ENCODE data around the gene ACE2.
"Not testable (repeated sequence)": the region's sequence is repeated elsewhere in the genome, so short reads cannot be mapped to it uniquely, and the experiment has no call there.

Gene ACE2

DNA sequence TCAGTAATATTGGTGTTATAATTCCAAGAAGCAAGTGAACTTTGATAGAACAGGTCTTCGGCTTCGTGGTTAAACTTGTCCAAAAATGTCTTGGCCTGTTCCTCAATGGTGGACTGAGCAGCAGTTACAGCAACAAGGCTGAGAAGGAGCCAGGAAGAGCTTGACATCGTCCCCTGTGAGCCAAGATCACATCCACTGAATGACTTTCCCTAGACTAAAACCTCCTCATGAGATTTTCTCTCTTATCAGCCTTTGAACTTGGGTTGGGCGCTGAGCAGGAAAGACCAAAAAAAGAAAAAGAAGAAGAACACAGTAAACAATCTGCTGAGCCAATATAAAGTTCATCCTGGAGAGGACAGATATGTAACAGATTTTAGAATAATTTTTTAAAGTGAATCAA is at the start of gene ACE2:
Gene ACE2 (minus strand): TSS at position 216 of the 400 bp plus-strand sequence. CDS start 49 bp downstream, at position 167.
- TF ChIP-seq, protein P1, sequence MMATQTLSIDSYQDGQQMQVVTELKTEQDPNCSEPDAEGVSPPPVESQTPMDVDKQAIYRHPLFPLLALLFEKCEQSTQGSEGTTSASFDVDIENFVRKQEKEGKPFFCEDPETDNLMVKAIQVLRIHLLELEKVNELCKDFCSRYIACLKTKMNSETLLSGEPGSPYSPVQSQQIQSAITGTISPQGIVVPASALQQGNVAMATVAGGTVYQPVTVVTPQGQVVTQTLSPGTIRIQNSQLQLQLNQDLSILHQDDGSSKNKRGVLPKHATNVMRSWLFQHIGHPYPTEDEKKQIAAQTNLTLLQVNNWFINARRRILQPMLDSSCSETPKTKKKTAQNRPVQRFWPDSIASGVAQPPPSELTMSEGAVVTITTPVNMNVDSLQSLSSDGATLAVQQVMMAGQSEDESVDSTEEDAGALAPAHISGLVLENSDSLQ (IDR thresholded peaks at IDR 0.05), result no peak
- no peak for TF ChIP-seq HDGF (IDR thresholded peaks at IDR 0.05; ENCODE audit: borderline replicate concordance)
- no peak for TF ChIP-seq L3MBTL2 (conservative IDR thresholded peaks at IDR 0.05)
- no peak for TF ChIP-seq LEF1 (IDR thresholded peaks at IDR 0.05; ENCODE audit: borderline replicate concordance)
- TF ChIP-seq BHLHE40 (IDR thresholded peaks at IDR 0.05; ENCODE audit: borderline replicate concordance), result no peak
- TF ChIP-seq FOXK2 (IDR thresholded peaks at IDR 0.05), result no peak
- TF ChIP-seq FOXA1 (IDR thresholded peaks at IDR 0.05), result no peak
- no peak for TF ChIP-seq SP1 (IDR thresholded peaks at IDR 0.05)
- no peak for TF ChIP-seq FOXM1 (IDR thresholded peaks at IDR 0.05; ENCODE audit: borderline replicate concordance)
- ChIA-PET POLR2A (no interaction called here), CTCF (interaction anchor here (1.0 kb wide), 1 partner anchor 36 kb away, joined by 3 read pairs; no protein-coding TSS in a partner anchor)
- DNase-seq (ENCODE audit: extremely low spot score), result no peak

DNA sequence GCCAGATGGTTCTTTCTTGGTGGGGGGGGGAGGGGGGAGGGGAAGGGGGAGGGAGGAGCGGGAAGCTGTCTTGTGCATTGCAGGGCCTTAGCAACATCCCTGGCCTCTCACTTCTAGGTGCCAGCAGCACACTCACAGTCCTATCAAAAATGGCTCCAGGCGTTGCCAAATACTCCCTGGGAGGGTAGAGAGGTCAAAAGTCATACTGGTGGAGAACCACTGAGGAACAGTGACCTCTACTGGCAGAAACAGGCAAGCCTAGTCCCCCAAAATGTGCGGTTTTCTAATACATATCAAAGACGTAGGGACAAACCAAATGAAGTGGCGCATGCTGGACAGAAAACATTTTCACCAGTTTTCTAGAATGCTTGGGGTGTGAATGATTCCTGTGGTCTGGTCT is 46.8 kb upstream of the ACE2 start:
- POLR2A ChIA-PET; DNase-seq (ENCODE audit: extremely low spot score); CTCF ChIA-PET: not testable (repeated sequence)

DNA sequence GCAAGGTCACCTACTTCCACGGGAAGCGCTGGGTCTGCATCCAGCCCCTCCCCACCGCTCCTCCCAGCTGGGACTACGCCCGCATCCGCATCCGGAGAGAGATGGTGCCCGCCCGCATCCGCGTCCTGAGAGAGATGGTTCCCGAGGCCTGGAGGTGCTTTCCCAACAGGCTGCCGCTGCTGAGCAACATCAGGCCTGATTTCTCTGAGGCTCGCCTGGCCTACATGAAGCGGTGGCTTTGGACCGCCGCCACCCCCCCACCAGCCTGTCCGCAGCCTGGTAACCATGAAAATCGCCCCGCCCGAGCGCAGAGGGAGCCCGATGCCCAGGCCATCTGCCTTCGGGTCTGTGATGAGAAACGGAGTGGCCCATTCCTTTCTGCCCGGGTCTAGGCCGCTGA is 45.8 kb upstream of the ACE2 start:
- TF ChIP-seq NFRKB (IDR thresholded peaks at IDR 0.05) (no peak), FOXA1 (IDR thresholded peaks at IDR 0.05) (no peak), ARNT (IDR thresholded peaks at IDR 0.05) (no peak)
- DNase-seq (ENCODE audit: extremely low spot score), result no peak
- POLR2A ChIA-PET, result no interaction called here

DNA sequence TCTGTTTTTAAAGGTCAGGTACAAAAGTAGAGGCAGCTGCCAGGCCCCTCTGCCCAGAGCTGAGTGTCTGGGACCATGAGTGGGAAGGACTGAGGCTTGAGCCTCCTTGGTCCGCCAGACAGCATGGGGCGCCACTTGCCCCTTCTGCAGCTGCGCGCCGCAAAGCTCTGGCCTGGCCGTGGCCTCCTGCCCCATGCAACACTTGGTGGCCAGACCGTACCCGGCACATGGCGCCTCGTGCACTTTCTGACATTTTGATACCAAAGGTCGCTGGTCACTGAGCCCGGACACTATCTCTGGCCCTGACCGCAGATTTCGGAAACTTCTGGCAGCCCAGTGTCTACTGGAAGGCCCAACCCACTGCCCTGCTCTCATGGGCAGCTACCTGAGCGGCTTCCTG is 45.3 kb upstream of the ACE2 start:
- ChIA-PET CTCF (no interaction called here), POLR2A (no interaction called here)
- no peak for DNase-seq (ENCODE audit: extremely low spot score)
- TF ChIP-seq, protein P1 (IDR thresholded peaks at IDR 0.05), result no peak
- TF ChIP-seq ARNT (IDR thresholded peaks at IDR 0.05) (no peak), TARDBP (IDR thresholded peaks at IDR 0.05) (no peak)

More for the DNA sequence above, 45.8 kb upstream of the ACE2 start:
- CTCF ChIA-PET, result no interaction called here

DNA sequence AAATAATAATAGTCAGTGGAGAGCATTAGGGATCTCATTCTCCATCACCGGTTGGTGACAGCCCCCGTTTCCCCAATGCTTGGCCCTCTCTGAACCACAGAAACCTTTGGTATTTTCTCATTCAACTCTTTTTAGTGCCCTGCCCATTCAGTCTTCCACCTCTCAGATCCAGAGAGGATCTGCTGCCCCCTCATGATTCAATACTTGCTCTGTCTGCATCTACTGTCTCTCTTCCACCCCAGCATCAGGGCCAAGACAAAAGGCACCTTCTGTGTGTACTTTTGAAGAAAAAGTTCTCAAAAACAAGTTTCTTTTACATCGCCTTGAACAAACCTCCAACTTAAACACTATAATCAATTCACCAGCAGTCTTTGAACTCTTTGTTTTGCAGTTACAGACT is 44.5 kb upstream of the ACE2 start:
- no peak for DNase-seq (ENCODE audit: extremely low spot score)
- TF ChIP-seq, protein P1 (IDR thresholded peaks at IDR 0.05), result no peak
- no peak for TF ChIP-seq HDGF (IDR thresholded peaks at IDR 0.05; ENCODE audit: borderline replicate concordance)
- TF ChIP-seq ELF4 (IDR thresholded peaks at IDR 0.05), result no peak
- TF ChIP-seq BHLHE40 (IDR thresholded peaks at IDR 0.05; ENCODE audit: borderline replicate concordance), result no peak
- no peak for TF ChIP-seq SP1 (IDR thresholded peaks at IDR 0.05)
- TF ChIP-seq NFRKB (IDR thresholded peaks at IDR 0.05), result no peak
- ChIA-PET CTCF (no interaction called here), POLR2A (no interaction called here)

DNA sequence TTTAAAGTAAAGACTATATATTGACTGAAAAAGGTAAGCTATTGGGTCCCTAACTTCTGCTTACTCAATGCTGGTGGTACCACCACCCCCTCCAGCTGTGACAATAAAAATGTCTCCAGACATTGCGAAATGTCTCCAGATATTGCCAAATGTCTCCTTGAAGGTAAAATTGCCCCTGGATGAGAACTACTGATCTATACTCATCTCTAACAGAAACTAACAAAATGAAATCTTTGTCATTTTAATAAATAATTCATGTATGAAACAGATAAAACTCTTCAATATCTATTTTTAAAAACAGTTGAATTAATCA is 43.8 kb upstream of the ACE2 start:
- ChIA-PET CTCF (no interaction called here), POLR2A (no interaction called here)
- no peak for DNase-seq (ENCODE audit: extremely low spot score)
- no peak for TF ChIP-seq ZNF384 (IDR thresholded peaks at IDR 0.05)

DNA sequence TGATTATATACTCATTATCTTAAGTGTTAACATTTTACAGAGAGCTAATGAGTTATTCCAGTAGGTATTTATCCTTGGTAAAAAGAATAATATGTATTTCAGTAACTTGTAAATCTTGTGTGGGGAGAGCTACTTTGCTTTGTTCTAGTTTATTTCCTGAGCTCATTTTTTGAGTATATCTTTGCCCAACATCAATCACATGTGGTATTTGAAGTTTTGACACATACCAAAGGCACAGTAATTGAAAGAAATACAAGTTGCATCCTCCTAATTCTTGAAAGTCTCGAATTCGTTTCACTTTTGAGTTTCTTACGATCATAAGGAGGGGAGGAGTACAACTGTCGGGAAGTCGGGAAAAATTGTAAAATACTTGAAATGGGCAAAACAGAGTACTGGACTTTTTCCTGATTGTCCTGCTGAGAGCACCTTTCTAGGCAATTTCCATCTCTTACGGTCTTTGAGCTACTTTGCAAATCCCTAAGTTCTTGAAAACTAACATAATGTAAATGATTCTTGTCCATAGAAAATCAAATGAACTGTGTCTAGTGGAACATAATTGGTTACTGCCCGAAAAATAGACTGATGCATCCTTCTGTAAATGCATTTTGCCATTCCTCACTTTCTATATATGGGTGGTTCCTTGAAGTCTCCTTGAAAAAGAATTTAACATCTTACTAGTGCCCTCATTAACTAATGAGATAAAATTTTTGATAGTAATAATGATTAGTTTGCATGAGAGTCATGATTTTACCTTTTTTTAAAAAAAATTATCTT is 43.2 kb upstream of the ACE2 start:
- POLR2A ChIA-PET, result no interaction called here
- TF ChIP-seq FOXK2 (IDR thresholded peaks at IDR 0.05), result no peak
- no peak for TF ChIP-seq ARNT (IDR thresholded peaks at IDR 0.05)
- no peak for TF ChIP-seq NFRKB (IDR thresholded peaks at IDR 0.05)
- no peak for TF ChIP-seq SP1 (IDR thresholded peaks at IDR 0.05)
- TF ChIP-seq CTBP1 (IDR thresholded peaks at IDR 0.05; ENCODE audit: borderline replicate concordance), result no peak
- TF ChIP-seq ZNF384 (IDR thresholded peaks at IDR 0.05), result no peak
- no peak for TF ChIP-seq ELF4 (IDR thresholded peaks at IDR 0.05)
- no peak for TF ChIP-seq FOXM1 (IDR thresholded peaks at IDR 0.05; ENCODE audit: borderline replicate concordance)
- no peak for TF ChIP-seq FOXA1 (IDR thresholded peaks at IDR 0.05)
- no peak for TF ChIP-seq L3MBTL2 (conservative IDR thresholded peaks at IDR 0.05)
- TF ChIP-seq TARDBP (IDR thresholded peaks at IDR 0.05), result no peak
- TF ChIP-seq HDGF (IDR thresholded peaks at IDR 0.05; ENCODE audit: borderline replicate concordance), result no peak
- TF ChIP-seq BHLHE40 (IDR thresholded peaks at IDR 0.05; ENCODE audit: borderline replicate concordance), result no peak
- CTCF ChIA-PET, result no interaction called here
- DNase-seq (ENCODE audit: extremely low spot score), result no peak

DNA sequence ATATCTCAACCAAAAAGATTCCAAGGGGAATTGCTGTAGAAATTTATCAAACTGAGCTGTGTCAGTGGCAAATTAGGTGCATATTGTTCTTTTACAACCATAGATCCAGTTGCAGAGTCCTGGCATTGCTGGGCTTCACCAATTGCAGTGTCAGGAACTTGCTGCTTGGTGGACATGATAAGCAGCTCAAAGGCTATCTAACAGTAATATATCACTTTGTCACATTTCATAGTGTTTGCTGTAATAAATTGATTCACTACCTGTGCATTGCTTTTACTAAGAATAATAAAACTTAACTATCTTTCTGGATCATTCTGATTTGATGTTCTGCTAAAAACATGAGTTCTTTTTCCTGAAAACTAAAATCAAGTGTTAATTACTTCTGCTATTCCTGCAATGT is 30.9 kb upstream of the ACE2 start:
- DNase-seq (ENCODE audit: extremely low spot score), result no peak
- TF ChIP-seq L3MBTL2 (conservative IDR thresholded peaks at IDR 0.05) (no peak), NFRKB (IDR thresholded peaks at IDR 0.05) (no peak), TARDBP (IDR thresholded peaks at IDR 0.05) (no peak), SUZ12 (IDR thresholded peaks at IDR 0.05) (no peak), FOXK2 (IDR thresholded peaks at IDR 0.05) (no peak), BHLHE40 (IDR thresholded peaks at IDR 0.05; ENCODE audit: borderline replicate concordance) (no peak), LEF1 (IDR thresholded peaks at IDR 0.05; ENCODE audit: borderline replicate concordance) (no peak), ZNF384 (IDR thresholded peaks at IDR 0.05) (no peak), CTBP1 (IDR thresholded peaks at IDR 0.05; ENCODE audit: borderline replicate concordance) (no peak), FOXA1 (IDR thresholded peaks at IDR 0.05) (no peak), ARNT (IDR thresholded peaks at IDR 0.05) (no peak), SP1 (IDR thresholded peaks at IDR 0.05) (no peak), FOXM1 (IDR thresholded peaks at IDR 0.05; ENCODE audit: borderline replicate concordance) (no peak), HDGF (IDR thresholded peaks at IDR 0.05; ENCODE audit: borderline replicate concordance) (no peak), ELF4 (IDR thresholded peaks at IDR 0.05) (no peak)
- TF ChIP-seq, protein P1 (IDR thresholded peaks at IDR 0.05), result no peak
- ChIA-PET POLR2A (interaction anchor here (1.0 kb wide), 1 partner anchor 43 kb away, joined by 3 read pairs; no protein-coding TSS in a partner anchor), CTCF (no interaction called here)

Data from HEK293T (cell line).